ENCODE measurements around the gene CACNA1I.

CACNA1I gene

GRCh38 chr22:39649500-39650089, 79.0 kb downstream of the CACNA1I start:
- DNase-seq (ENCODE audit: low read depth): no peak

GRCh38 chr22:39651053-39651996, 80.8 kb downstream of the CACNA1I start:
- no peak for DNase-seq (ENCODE audit: low read depth)

GRCh38 chr22:39652990-39653786, 82.6 kb downstream of the CACNA1I start:
- DNase-seq (ENCODE audit: low read depth): no peak

GRCh38 chr22:39653787-39654077, 83.2 kb downstream of the CACNA1I start:
- DNase-seq (ENCODE audit: low read depth): no peak

GRCh38 chr22:39654131-39654926, 83.8 kb downstream of the CACNA1I start:
- no peak for DNase-seq (ENCODE audit: low read depth)

GRCh38 chr22:39655004-39655579, 84.5 kb downstream of the CACNA1I start:
- no peak for DNase-seq (ENCODE audit: low read depth)

- DNase-seq (ENCODE audit: low read depth): no peak
These were observed 85.3 kb downstream of the CACNA1I start for GRCh38 chr22:39655831-39656230.

GRCh38 chr22:39656495-39657490, 86.2 kb downstream of the CACNA1I start:
- no peak for DNase-seq (ENCODE audit: low read depth)

- DNase-seq (ENCODE audit: low read depth): peak; percentile 33
These were observed 87.8 kb downstream of the CACNA1I start for GRCh38 chr22:39658367-39658766.

- no peak for DNase-seq (ENCODE audit: low read depth)
These were observed 88.4 kb downstream of the CACNA1I start for GRCh38 chr22:39658806-39659463.

GRCh38 chr22:39661501-39661841, 90.9 kb downstream of the CACNA1I start:
- no peak for DNase-seq (ENCODE audit: low read depth)

GRCh38 chr22:39661842-39662685, 91.5 kb downstream of the CACNA1I start:
- peak; percentile 74 for DNase-seq (ENCODE audit: low read depth)

GRCh38 chr22:39662686-39663052, 92.1 kb downstream of the CACNA1I start:
- DNase-seq (ENCODE audit: low read depth): no peak

GRCh38 chr22:39663751-39664150, 93.2 kb downstream of the CACNA1I start:
- DNase-seq (ENCODE audit: low read depth): no peak

- peak; percentile 9 for DNase-seq (ENCODE audit: low read depth)
These were observed 94.1 kb downstream of the CACNA1I start for GRCh38 chr22:39664485-39665200.

GRCh38 chr22:39665229-39665628, 94.7 kb downstream of the CACNA1I start:
- no peak for DNase-seq (ENCODE audit: low read depth)

- DNase-seq (ENCODE audit: low read depth): no peak
These were observed 95.3 kb downstream of the CACNA1I start for GRCh38 chr22:39665661-39666431.

GRCh38 chr22:39666495-39666894, 95.9 kb downstream of the CACNA1I start:
- DNase-seq (ENCODE audit: low read depth): no peak
